WTC11 (cell line): ENCODE results near the gene LOXL4. TPM values are rescaled to one million over a fixed set of nuclear protein-coding genes. Genes with fewer than 3 reads are reported as not detected.

Experiments used
- ATAC-seq: fragments of 200-7000 bp; cut with Tn5 transposase; 2 replicates; pipeline ENCODE4 v1.10.0; 2021; ENCODE audit warnings: mild to moderate bottlenecking, moderate library complexity
- CTCF ChIA-PET: fragments of 300-600 bp; sonication (Branson Sonifier 250); formaldehyde crosslinking; loops from one replicate; lab custom pipeline; 2021; ENCODE audit warnings: antibody characterized with exemption; lab: Charles Lee
- POLR2A ChIA-PET: fragments of 350-600 bp; sonication (Branson Sonifier 250); formaldehyde crosslinking; loops from one replicate; lab custom pipeline; 2021; ENCODE audit warnings: antibody characterized with exemption; lab: Charles Lee
- DNase-seq: peaks from one replicate; pipeline ENCODE4 v3.0.0; 2021; ENCODE audit warnings: low spot score
- H3K27ac Mint-ChIP-seq: 2 replicates; pipeline ENCODE4 v1.8.0; 2021; ENCODE audit warnings: mixed read lengths
- H3K27me3 Mint-ChIP-seq: 2 replicates; pipeline ENCODE4 v1.8.0; 2021; ENCODE audit warnings: low read depth, mild to moderate bottlenecking, moderate library complexity, mixed read lengths
- H3K36me3 Mint-ChIP-seq: 2 replicates; pipeline ENCODE4 v1.8.0; 2021; ENCODE audit warnings: mixed read lengths
- H3K4me1 Mint-ChIP-seq: 2 replicates; pipeline ENCODE4 v1.8.0; 2022; ENCODE audit warnings: mixed read lengths
- H3K4me3 Mint-ChIP-seq: 2 replicates; pipeline ENCODE4 v1.8.0; 2021; ENCODE audit warnings: mild to moderate bottlenecking, moderate library complexity, mixed read lengths
- H3K9me3 Mint-ChIP-seq: 2 replicates; pipeline ENCODE4 v1.8.0; 2021; ENCODE audit warnings: mixed read lengths
- AFF4 ChIP-seq: sonication (generic); formaldehyde crosslinking; IDR thresholded peaks from 2 replicates; pipeline ENCODE4 v1.8.1; 2023; ENCODE audit warnings: mild to moderate bottlenecking, missing genetic modification reagents, borderline replicate concordance
- CREB1 ChIP-seq: sonication (generic); formaldehyde crosslinking; IDR thresholded peaks from 2 replicates; pipeline ENCODE4 v1.8.0; 2023; ENCODE audit warnings: mild to moderate bottlenecking, missing genetic modification reagents
- CTCF ChIP-seq: fragments of 200-600 bp; IDR thresholded peaks from 2 replicates; pipeline ENCODE4 v1.8.0; 2022; ENCODE audit warnings: antibody characterized with exemption
- FOXK1 ChIP-seq: sonication (generic); formaldehyde crosslinking; IDR thresholded peaks from 2 replicates; pipeline ENCODE4 v1.8.0; 2022; ENCODE audit warnings: mild to moderate bottlenecking, moderate library complexity, missing genetic modification reagents
- HMGA2 ChIP-seq: fragments of 250-450 bp; sonication (Bioruptor Pico); IDR thresholded peaks from 2 replicates; pipeline ENCODE4 v1.4.0; 2021; ENCODE audit warnings: mild to moderate bottlenecking, moderate library complexity
- SOX15 ChIP-seq: fragments of 250-450 bp; sonication (Bioruptor Pico); IDR thresholded peaks from 2 replicates; pipeline ENCODE4 v1.9.0; 2021; ENCODE audit warnings: mild to moderate bottlenecking
- TEAD1 ChIP-seq: sonication (generic); formaldehyde crosslinking; IDR thresholded peaks from 2 replicates; pipeline ENCODE4 v1.8.0; 2022; ENCODE audit warnings: mild to moderate bottlenecking, missing genetic modification reagents
- TEAD4 ChIP-seq: sonication (generic); formaldehyde crosslinking; IDR thresholded peaks from 2 replicates; pipeline ENCODE4 v1.8.0; 2022; ENCODE audit warnings: mild to moderate bottlenecking, missing genetic modification reagents
- ZNF281 ChIP-seq: sonication (generic); formaldehyde crosslinking; IDR thresholded peaks from 2 replicates; pipeline ENCODE4 v1.8.0; 2023; ENCODE audit warnings: mild to moderate bottlenecking, missing genetic modification reagents
- total RNA-seq: library from RNA; stranded (reverse); gene quantifications from 3 replicates; pipeline ENCODE4 v1.2.3, GENCODE V29; 2021
- TF ChIP-seq, protein P1 (sequence below): sonication (generic); formaldehyde crosslinking; IDR thresholded peaks from 2 replicates; pipeline ENCODE4 v1.8.0; 2022; ENCODE audit warnings: mild to moderate bottlenecking, missing genetic modification reagents
- TF ChIP-seq, protein P2 (sequence below): sonication (generic); formaldehyde crosslinking; IDR thresholded peaks from 2 replicates; pipeline ENCODE4 v1.8.0; 2022; ENCODE audit warnings: mild to moderate bottlenecking, missing genetic modification reagents
- TF ChIP-seq, protein P3 (sequence below): sonication (generic); formaldehyde crosslinking; IDR thresholded peaks from 2 replicates; pipeline ENCODE4 v1.8.1; 2023; ENCODE audit warnings: mild to moderate bottlenecking, missing genetic modification reagents, moderate library complexity
- TF ChIP-seq, protein P4 (sequence below): sonication (generic); formaldehyde crosslinking; IDR thresholded peaks from 2 replicates; pipeline ENCODE4 v1.8.0; 2022; ENCODE audit warnings: mild to moderate bottlenecking, missing genetic modification reagents

Gene LOXL4
- total RNA-seq, 1 experiment from 2014 or later, result 0.35 TPM

- ChIA-PET CTCF (interaction anchor here (0.6 to 13.7 kb wide), 15 partner anchors 9 to 226 kb away, joined by 3 to 204 read pairs (median 4); no protein-coding TSS in a partner anchor), POLR2A (interaction anchor here (1.1 kb wide), 1 partner anchor 47 kb away, joined by 3 read pairs; no protein-coding TSS in a partner anchor)
- peak; percentile 66 for DNase-seq
- peaks cover 5% of the 10 kb centered on the region for H3K4me1 Mint-ChIP-seq
- H3K9me3 Mint-ChIP-seq, result no peaks in the 10 kb centered on the region
- no peak overlapping the region for H3K27ac Mint-ChIP-seq
- peak; percentile 87 for ATAC-seq
- no peak overlapping the region for H3K4me3 Mint-ChIP-seq
- H3K27me3 Mint-ChIP-seq, result peaks cover 5% of the 10 kb centered on the region
- TF ChIP-seq, protein P1, sequence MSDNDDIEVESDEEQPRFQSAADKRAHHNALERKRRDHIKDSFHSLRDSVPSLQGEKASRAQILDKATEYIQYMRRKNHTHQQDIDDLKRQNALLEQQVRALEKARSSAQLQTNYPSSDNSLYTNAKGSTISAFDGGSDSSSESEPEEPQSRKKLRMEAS (CRISPR knock-in tag), result 0 out of 2 replicates have a peak, but pooled peaks have one; percentile 47
- TF ChIP-seq CTCF (peak; percentile 25; the same call in 1 of the 2 replicates), FOXK1 (no peak), TEAD1 (no peak)
- TF ChIP-seq, protein P2, sequence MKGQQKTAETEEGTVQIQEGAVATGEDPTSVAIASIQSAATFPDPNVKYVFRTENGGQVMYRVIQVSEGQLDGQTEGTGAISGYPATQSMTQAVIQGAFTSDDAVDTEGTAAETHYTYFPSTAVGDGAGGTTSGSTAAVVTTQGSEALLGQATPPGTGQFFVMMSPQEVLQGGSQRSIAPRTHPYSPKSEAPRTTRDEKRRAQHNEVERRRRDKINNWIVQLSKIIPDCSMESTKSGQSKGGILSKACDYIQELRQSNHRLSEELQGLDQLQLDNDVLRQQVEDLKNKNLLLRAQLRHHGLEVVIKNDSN (CRISPR knock-in tag), result peak; percentile 62; the same call in 1 of the 2 replicates
- TF ChIP-seq, protein P3, sequence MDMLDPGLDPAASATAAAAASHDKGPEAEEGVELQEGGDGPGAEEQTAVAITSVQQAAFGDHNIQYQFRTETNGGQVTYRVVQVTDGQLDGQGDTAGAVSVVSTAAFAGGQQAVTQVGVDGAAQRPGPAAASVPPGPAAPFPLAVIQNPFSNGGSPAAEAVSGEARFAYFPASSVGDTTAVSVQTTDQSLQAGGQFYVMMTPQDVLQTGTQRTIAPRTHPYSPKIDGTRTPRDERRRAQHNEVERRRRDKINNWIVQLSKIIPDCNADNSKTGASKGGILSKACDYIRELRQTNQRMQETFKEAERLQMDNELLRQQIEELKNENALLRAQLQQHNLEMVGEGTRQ (CRISPR knock-in tag), result peak; percentile 78
- TF ChIP-seq, all 79 proteins: peak for 4
- no peaks in the 10 kb centered on the region for H3K36me3 Mint-ChIP-seq
Observed at GRCh38 chr10:98262571-98262970, 5.4 kb downstream of the LOXL4 start.

GRCh38 chr10:98261436-98262277, 6.3 kb downstream of the LOXL4 start:
- H3K4me1 Mint-ChIP-seq, result peaks cover 5% of the 10 kb centered on the region
- no peaks in the 10 kb centered on the region for H3K36me3 Mint-ChIP-seq
- no peaks in the 10 kb centered on the region for H3K9me3 Mint-ChIP-seq
- no peak overlapping the region for H3K4me3 Mint-ChIP-seq
- H3K27me3 Mint-ChIP-seq, result no peaks in the 10 kb centered on the region; the same call in 1 of the 2 replicates
- CTCF ChIA-PET, result interaction anchor here (0.6 to 13.7 kb wide), 11 partner anchors 10 to 225 kb away, joined by 3 to 204 read pairs (median 5); no protein-coding TSS in a partner anchor
- no peak overlapping the region for H3K27ac Mint-ChIP-seq
- ATAC-seq, result no peak
- DNase-seq, result no peak
- TF ChIP-seq HMGA2 (CRISPR knock-in tag), result no peak
- TF ChIP-seq SOX15 (CRISPR knock-in tag), result no peak
- TF ChIP-seq AFF4 (CRISPR knock-in tag), result no peak
- TF ChIP-seq, protein P4, sequence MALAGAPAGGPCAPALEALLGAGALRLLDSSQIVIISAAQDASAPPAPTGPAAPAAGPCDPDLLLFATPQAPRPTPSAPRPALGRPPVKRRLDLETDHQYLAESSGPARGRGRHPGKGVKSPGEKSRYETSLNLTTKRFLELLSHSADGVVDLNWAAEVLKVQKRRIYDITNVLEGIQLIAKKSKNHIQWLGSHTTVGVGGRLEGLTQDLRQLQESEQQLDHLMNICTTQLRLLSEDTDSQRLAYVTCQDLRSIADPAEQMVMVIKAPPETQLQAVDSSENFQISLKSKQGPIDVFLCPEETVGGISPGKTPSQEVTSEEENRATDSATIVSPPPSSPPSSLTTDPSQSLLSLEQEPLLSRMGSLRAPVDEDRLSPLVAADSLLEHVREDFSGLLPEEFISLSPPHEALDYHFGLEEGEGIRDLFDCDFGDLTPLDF (CRISPR knock-in tag), result no peak
- TF ChIP-seq CREB1 (CRISPR knock-in tag), result no peak
- TF ChIP-seq TEAD4 (CRISPR knock-in tag), result no peak
- TF ChIP-seq ZNF281 (CRISPR knock-in tag), result no peak
- TF ChIP-seq, protein P3 (CRISPR knock-in tag), result no peak
- POLR2A ChIA-PET, result no interaction called here
